GM19395 (cell line): ENCODE data around the gene MIER2.
"Not testable (repeated sequence)": the region's sequence is repeated elsewhere in the genome, so short reads cannot be mapped to it uniquely, and the experiment has no call there.

Experiments used
- ATAC-seq: cut with Tn5 transposase; IDR thresholded peaks from one replicate; pipeline ENCODE4 v1.9.1; 2021; ENCODE audit warnings: mild to moderate bottlenecking, moderate library complexity; ENCODE audit not compliant: unreplicated experiment

The MIER2 gene, protein sequence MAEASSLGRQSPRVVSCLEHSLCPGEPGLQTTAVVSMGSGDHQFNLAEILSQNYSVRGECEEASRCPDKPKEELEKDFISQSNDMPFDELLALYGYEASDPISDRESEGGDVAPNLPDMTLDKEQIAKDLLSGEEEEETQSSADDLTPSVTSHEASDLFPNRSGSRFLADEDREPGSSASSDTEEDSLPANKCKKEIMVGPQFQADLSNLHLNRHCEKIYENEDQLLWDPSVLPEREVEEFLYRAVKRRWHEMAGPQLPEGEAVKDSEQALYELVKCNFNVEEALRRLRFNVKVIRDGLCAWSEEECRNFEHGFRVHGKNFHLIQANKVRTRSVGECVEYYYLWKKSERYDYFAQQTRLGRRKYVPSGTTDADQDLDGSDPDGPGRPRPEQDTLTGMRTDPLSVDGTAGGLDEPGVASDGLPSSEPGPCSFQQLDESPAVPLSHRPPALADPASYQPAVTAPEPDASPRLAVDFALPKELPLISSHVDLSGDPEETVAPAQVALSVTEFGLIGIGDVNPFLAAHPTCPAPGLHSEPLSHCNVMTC

DNA sequence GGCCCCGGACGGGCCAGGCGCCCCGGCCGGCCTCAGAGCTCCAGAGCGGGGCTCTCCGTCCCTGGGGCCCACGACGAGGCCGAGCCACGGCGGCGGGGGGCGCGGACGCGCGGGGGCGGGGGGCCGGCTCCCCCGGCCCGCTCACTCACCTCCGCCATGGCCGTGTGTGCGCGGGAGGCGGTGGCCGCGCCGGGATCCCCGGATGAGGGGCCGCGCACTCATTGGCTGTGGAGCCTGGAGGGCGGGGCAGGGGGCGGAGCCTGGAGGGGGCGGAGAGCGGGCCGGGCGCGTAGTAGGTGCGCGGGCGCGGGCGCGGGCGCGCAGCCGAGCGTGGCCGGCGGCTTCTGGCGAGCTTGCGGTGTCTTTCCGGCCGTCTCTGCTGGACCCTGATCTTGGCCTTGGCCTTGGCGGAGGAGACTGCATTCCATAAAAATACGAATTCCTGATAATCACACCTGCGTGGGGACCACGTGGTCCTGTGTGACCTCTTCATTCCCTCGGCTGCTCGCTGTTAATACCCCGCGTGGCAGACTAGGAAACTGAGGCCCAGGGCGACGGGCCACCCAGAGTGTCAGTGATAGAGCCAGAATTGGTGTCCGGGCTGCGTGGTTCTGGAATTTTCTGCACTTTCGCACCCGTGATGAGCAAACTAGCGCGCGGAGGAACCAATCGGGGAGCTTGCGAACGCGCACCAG is at the start of gene MIER2:
Gene MIER2, minus strand, starts transcription at position 172 of the 695 bp plus-strand sequence. Its CDS starts 14 bp downstream, at position 158.
- no peak for ATAC-seq

GRCh38 chr19:393560-393959 is 49.0 kb upstream of the MIER2 start:
- not testable (repeated sequence) for ATAC-seq

DNA sequence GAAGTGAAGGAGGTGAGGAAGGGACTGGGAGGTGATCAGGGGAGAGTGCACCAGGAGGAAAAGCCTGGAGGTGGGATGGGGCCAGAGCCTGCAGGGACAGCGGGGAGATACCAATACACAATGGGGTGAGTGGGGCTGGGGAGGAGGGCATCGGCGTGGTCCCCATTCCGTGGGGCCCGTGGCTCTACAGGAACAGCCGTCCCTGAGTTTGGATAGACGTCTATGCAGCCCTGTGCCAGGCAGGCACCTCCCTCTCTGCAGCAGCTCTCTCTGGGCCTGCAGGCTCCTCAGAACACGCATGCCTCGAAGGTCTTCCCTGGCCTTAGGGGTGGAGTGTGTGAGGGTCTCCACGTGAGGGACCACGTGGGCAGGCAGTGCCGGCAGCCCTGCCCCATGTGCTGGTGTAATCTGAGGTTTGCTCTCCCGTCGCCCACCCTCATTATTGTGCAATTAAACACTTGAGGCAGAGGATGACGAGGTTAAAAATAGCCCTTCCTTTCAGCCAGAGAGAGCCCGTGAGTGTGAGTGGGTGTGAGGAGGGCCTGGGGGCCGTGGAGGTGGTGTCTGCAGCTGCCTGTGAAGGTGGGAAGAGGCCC is 47.9 kb upstream of the MIER2 start:
- no peak for ATAC-seq

- no peak for ATAC-seq
These were observed 47.3 kb upstream of the MIER2 start for GRCh38 chr19:391726-392374.

GRCh38 chr19:391207-391557 is 46.6 kb upstream of the MIER2 start:
- ATAC-seq = no peak

GRCh38 chr19:390386-391206 is 46.0 kb upstream of the MIER2 start:
- no peak for ATAC-seq

DNA sequence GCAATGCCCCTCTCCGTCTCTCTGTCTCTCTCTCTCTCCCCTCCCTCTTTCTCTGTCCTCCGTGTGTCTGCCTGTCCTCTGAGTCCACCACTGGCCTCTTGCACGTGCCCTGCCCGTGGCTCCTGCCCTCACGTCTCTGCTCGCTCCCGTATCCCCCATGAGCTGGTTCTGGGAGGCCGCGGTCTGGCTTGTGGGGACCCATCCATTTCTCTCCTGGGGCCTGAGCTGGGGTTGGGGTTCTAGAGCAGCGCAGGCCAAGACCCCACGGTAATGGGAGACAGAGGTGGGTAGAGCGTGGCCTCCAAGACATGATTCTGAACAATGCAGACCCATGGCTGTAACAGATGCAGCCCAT is 45.3 kb upstream of the MIER2 start:
- ATAC-seq = no peak

DNA sequence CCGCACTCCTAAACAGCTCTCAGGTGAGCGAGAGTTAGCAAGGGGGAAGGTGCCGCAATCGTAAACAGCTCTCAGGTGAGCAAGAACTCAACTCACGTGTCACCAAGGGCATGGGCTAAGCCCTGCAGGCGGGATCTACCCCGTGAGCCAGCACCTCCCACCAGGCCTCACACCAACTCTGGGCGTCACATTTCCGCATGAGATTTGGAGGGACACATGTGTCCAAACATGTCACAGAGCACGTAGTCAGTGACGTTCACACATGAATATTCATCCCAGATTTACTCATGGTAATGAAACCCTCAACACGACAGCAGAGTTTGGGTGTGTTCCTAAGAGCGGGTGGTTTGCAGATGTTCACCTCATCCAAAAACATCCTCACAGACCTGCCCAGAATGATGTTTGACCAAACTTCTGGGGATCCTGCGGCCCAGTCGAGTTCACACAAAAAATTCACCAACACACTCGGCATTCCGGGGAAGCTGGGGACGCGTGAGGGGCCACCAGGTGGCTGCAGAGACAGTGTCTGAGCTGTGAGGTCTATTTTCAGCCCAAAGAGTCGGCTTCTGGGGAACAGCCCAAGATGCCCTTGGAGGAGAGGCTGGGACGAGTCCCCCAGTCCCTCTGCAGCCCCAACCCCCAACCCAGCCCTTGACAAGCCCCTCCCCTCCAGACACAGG is 44.8 kb upstream of the MIER2 start:
- no peak for ATAC-seq

DNA sequence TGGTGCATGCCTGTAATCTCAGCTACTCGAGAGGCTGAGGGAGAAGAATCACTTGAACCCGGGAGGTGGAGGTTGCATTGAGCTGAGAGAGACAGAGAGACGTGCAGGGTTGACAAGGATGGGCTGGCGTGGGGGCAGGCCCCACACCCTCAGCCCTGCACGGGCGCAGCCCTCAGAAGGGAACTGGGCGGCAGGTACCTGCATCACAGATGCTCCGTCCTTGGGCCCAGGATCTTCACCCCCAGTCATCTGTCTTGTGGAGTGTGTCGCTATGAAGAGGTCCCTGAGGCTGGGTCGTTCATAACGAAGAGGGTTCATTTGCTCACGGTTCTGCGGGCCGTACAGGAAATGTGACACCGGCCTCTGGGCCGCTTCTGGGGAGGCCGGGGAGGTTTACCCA is 44.1 kb upstream of the MIER2 start:
- no peak for ATAC-seq

DNA sequence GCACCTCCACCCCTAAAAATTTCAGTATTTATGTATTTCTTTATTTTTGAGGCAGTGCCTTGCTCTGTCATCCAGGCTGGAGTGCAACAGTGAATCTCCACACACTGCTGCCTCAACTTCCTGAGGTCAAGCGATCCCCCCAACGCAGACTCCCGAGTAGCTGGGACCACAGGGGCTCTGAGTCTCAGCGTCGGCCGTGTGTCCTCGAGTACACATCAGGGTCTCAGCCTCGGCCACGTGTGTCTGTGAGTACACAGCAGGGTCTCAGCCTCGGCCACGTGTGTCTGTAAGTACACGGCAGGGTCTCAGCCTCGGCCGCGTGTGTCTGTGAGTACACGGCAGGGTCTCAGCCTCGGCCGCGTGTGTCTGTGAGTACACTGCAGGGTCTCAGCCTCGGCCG is 43.2 kb upstream of the MIER2 start:
- no peak for ATAC-seq

GRCh38 chr19:386632-387301 is 42.2 kb upstream of the MIER2 start:
- not testable (repeated sequence) for ATAC-seq

- not testable (repeated sequence) for ATAC-seq
These were observed 41.6 kb upstream of the MIER2 start for GRCh38 chr19:386189-386588.

GRCh38 chr19:384799-385169 is 40.2 kb upstream of the MIER2 start:
- no peak for ATAC-seq

DNA sequence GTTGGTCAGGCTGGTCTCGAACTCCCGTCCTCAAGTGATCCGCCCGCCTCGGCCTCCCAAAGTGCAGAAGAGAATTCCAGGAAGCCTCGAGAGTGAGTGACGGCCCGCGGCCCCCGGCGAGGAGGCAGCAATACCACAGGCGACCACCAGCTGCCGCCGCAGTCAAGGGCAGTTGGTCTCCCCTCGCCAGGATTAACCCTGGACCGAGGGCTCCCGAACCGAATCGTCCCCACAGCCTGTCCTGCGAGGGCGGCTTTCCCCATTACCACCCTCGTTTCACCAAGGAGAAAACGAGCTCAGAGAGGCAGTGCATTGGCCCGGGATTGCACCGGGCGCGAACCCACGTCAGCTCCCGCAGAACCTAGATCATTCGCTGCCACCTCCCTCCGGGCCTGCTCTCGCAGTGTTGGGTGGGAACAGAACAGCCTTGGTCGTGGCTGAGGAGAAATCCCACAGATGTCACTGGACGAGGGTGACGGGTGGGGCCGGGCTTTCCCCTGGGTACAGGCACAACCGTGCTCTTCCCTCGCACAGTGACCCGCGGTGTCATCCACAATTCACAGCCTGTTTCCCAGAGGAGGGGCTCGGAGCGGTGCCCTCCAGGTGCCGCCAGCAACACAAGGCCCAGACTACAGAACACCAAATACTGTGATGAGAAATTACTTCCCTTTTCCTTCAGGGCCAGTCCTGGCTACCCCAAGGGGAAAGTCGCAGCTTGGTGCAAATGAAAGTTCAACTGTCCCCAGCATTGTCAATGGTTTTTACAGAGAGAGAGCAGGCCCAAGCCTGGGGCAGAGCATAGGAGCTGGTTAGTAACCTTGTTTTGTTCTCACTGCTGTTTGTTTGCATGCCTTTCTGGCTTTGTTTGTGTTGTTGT is 39.6 kb upstream of the MIER2 start:
- no peak for ATAC-seq

DNA sequence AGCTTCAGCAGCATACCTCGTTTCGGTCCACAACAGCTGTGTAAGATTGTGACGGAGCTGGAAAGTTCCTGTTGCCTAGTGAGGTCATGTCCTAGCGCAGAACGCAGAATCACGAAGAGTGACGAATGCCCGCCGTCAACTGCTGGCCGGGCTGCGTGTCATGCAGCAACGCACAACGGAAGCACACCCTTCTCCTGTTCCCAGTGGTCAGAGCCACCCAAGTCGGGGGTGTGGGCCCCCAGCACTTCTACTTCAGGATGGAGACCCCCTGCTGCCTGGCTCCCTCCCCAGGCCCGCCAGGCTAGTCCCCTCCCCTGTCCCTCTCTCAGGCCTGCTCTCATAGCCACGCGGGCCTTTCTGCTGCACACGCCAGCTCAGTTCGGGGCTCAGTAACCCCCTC is 38.4 kb upstream of the MIER2 start:
- ATAC-seq = no peak

DNA sequence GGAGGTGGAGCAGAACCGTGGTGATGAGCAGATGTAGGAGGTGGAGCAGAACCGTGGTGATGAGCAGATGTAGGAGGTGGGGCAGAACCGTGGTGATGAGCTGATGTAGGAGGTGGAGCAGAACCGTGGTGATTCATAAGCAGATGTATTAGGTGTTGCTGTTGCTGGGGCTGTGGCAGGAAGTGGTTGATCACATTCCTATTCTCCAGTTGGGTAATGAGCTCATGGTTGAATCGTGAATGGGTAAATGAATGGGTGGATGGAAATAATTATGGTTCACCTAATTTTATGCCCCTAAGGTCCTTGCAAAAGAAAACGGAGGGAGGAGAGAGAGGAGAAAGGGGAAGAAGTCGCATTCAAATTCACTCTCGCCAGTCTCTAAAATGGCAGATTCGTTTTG is 38.0 kb upstream of the MIER2 start:
- not testable (repeated sequence) for ATAC-seq

GRCh38 chr19:381901-382300 is 37.3 kb upstream of the MIER2 start:
- not testable (repeated sequence) for ATAC-seq

GRCh38 chr19:380618-381219 is 36.1 kb upstream of the MIER2 start:
- ATAC-seq = not testable (repeated sequence)
